Right lobe of liver (tissue), 4 donors: ENCODE data around the gene AGFG1.

Experiments
- CTCF ChIP-seq, 4 donors: fragments of 200-600 bp in 3 of 4; fragments of 450-650 bp in 1 of 4; IDR thresholded peaks; one replicate each; pipeline versions ENCODE4 v1.5.1 to v1.8.0; 2016 to 2022; ENCODE audit warnings: antibody characterized with exemption in 4 of 4, mild to moderate bottlenecking in 2 of 4
- POLR2A ChIP-seq: fragments of 450-650 bp; IDR thresholded peaks from one replicate; pipeline ENCODE4 v1.6.1; 2017; ENCODE audit warnings: antibody characterized with exemption, mild to moderate bottlenecking
- donor health status: DM: no; HTN: no; CAD: no.
- donor health status: DM: no; HTN: no; CAD: no.
- donor health status: DM: no; HTN: yes; CAD: no.

- TF ChIP-seq CTCF (IDR thresholded peaks at IDR 0.05) (no peak), POLR2A (no peak)
These were observed 125.1 kb downstream of the AGFG1 start for GRCh38 chr2:227597036-227597435.
